WTC11 (cell line): ENCODE data around the gene FAM227B. TPM values are rescaled to one million over a fixed set of nuclear protein-coding genes. Genes with fewer than 3 reads are reported as not detected.
"Not testable (repeated sequence)": the region's sequence is repeated elsewhere in the genome, so short reads cannot be mapped to it uniquely, and the experiment has no call there.

Experiments
- ATAC-seq: fragments of 200-7000 bp; cut with Tn5 transposase; 2 replicates; pipeline ENCODE4 v1.10.0; 2021; ENCODE audit warnings: mild to moderate bottlenecking, moderate library complexity
- CTCF ChIA-PET: fragments of 300-600 bp; sonication (Branson Sonifier 250); formaldehyde crosslinking; loops from one replicate; lab custom pipeline; 2021; ENCODE audit warnings: antibody characterized with exemption; lab: Charles Lee
- POLR2A ChIA-PET: fragments of 350-600 bp; sonication (Branson Sonifier 250); formaldehyde crosslinking; loops from one replicate; lab custom pipeline; 2021; ENCODE audit warnings: antibody characterized with exemption; lab: Charles Lee
- DNase-seq: peaks from one replicate; pipeline ENCODE4 v3.0.0; 2021; ENCODE audit warnings: low spot score
- H3K27ac Mint-ChIP-seq: 2 replicates; pipeline ENCODE4 v1.8.0; 2021; ENCODE audit warnings: mixed read lengths
- H3K27me3 Mint-ChIP-seq: 2 replicates; pipeline ENCODE4 v1.8.0; 2021; ENCODE audit warnings: low read depth, mild to moderate bottlenecking, moderate library complexity, mixed read lengths
- H3K36me3 Mint-ChIP-seq: 2 replicates; pipeline ENCODE4 v1.8.0; 2021; ENCODE audit warnings: mixed read lengths
- H3K4me1 Mint-ChIP-seq: 2 replicates; pipeline ENCODE4 v1.8.0; 2022; ENCODE audit warnings: mixed read lengths
- H3K4me3 Mint-ChIP-seq: 2 replicates; pipeline ENCODE4 v1.8.0; 2021; ENCODE audit warnings: mild to moderate bottlenecking, moderate library complexity, mixed read lengths
- H3K9me3 Mint-ChIP-seq: 2 replicates; pipeline ENCODE4 v1.8.0; 2021; ENCODE audit warnings: mixed read lengths
- FOXJ3 ChIP-seq: sonication (generic); formaldehyde crosslinking; IDR thresholded peaks from 2 replicates; pipeline ENCODE4 v1.9.0; 2021; ENCODE audit warnings: missing genetic modification reagents, mild to moderate bottlenecking, borderline replicate concordance
- JUN ChIP-seq: sonication (generic); formaldehyde crosslinking; IDR thresholded peaks from 2 replicates; pipeline ENCODE4 v1.8.0; 2023; ENCODE audit warnings: mild to moderate bottlenecking, missing genetic modification reagents
- NFYB ChIP-seq: sonication (generic); formaldehyde crosslinking; conservative IDR thresholded peaks from 2 replicates; pipeline ENCODE4 v1.8.0; 2022; ENCODE audit warnings: low read depth, missing genetic modification reagents
- SMAD3 ChIP-seq: sonication (generic); formaldehyde crosslinking; IDR thresholded peaks from 2 replicates; pipeline ENCODE4 v1.8.0; 2022; ENCODE audit warnings: missing genetic modification reagents, mild to moderate bottlenecking, borderline replicate concordance
- ZNF219 ChIP-seq: sonication (generic); formaldehyde crosslinking; IDR thresholded peaks from 2 replicates; pipeline ENCODE4 v1.8.0; 2023; ENCODE audit warnings: missing genetic modification reagents, mild to moderate bottlenecking, borderline replicate concordance
- total RNA-seq: library from RNA; stranded (reverse); gene quantifications from 3 replicates; pipeline ENCODE4 v1.2.3, GENCODE V29; 2021
- TF ChIP-seq, protein P1 (sequence below): fragments of 250-450 bp; sonication (Bioruptor Pico); IDR thresholded peaks from 2 replicates; pipeline ENCODE4 v1.9.0; 2021; ENCODE audit warnings: mild to moderate bottlenecking
- TF ChIP-seq, protein P2 (sequence below): fragments of 250-450 bp; sonication (Bioruptor Pico); IDR thresholded peaks from 2 replicates; pipeline ENCODE4 v1.9.0; 2021; ENCODE audit warnings: mild to moderate bottlenecking
- TF ChIP-seq, protein P3 (sequence below): sonication (generic); formaldehyde crosslinking; IDR thresholded peaks from 2 replicates; pipeline ENCODE4 v1.8.1; 2023; ENCODE audit warnings: mild to moderate bottlenecking, missing genetic modification reagents
- TF ChIP-seq, protein P4 (sequence below): sonication (generic); formaldehyde crosslinking; IDR thresholded peaks from 2 replicates; pipeline ENCODE4 v1.8.1; 2023; ENCODE audit warnings: mild to moderate bottlenecking, moderate library complexity, missing genetic modification reagents
- TF ChIP-seq, protein P5 (sequence below): fragments of 250-450 bp; sonication (Bioruptor Pico); IDR thresholded peaks from 2 replicates; pipeline ENCODE4 v1.8.0; 2021; ENCODE audit warnings: mild to moderate bottlenecking
- TF ChIP-seq, protein P6 (sequence below): sonication (generic); formaldehyde crosslinking; IDR thresholded peaks from 2 replicates; pipeline ENCODE4 v1.8.1; 2022; ENCODE audit warnings: mild to moderate bottlenecking, moderate library complexity, missing genetic modification reagents
- TF ChIP-seq, protein P7 (sequence below): fragments of 250-450 bp; sonication (Bioruptor Pico); IDR thresholded peaks from 2 replicates; pipeline ENCODE4 v1.9.0; 2021; ENCODE audit warnings: mild to moderate bottlenecking, borderline replicate concordance
- TF ChIP-seq, protein P8 (sequence below): sonication (generic); formaldehyde crosslinking; IDR thresholded peaks from 2 replicates; pipeline ENCODE4 v1.8.0; 2022; ENCODE audit warnings: mild to moderate bottlenecking, missing genetic modification reagents

FAM227B gene
- total RNA-seq, 1 experiment from 2014 or later: 6.8 TPM

DNA sequence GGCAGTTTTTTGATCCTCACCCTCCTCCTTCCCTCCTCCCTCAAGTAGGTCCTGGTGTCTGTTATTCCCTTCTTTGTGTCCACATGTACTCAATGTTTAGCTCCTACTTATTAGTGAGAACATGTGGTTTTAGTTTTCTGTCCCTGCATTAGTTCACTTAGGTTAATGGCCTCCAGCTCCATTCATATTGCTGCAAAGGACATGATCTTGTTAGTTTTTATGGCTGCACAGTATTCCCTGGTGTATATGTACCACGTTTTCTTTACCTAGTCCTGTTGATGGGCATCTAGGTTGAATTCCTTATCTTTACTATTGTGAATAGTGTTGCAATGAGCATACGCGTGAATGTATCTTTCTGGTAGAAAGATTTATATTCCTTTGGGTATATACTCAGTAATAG lies 259.2 kb downstream of the FAM227B start:
- Mint-ChIP-seq H3K9me3 (no peaks in the 10 kb centered on the region), H3K4me1 (peaks cover 5% of the 10 kb centered on the region; the same call in 1 of the 2 replicates), H3K27ac (no peak overlapping the region), H3K36me3 (0 out of 2 replicates have a peak, but pooled peaks cover 2% of the 10 kb centered on the region), H3K4me3 (no peak overlapping the region)
- no peak for ATAC-seq
- DNase-seq: no peak
- POLR2A ChIA-PET: no interaction called here
- TF ChIP-seq, protein P1, sequence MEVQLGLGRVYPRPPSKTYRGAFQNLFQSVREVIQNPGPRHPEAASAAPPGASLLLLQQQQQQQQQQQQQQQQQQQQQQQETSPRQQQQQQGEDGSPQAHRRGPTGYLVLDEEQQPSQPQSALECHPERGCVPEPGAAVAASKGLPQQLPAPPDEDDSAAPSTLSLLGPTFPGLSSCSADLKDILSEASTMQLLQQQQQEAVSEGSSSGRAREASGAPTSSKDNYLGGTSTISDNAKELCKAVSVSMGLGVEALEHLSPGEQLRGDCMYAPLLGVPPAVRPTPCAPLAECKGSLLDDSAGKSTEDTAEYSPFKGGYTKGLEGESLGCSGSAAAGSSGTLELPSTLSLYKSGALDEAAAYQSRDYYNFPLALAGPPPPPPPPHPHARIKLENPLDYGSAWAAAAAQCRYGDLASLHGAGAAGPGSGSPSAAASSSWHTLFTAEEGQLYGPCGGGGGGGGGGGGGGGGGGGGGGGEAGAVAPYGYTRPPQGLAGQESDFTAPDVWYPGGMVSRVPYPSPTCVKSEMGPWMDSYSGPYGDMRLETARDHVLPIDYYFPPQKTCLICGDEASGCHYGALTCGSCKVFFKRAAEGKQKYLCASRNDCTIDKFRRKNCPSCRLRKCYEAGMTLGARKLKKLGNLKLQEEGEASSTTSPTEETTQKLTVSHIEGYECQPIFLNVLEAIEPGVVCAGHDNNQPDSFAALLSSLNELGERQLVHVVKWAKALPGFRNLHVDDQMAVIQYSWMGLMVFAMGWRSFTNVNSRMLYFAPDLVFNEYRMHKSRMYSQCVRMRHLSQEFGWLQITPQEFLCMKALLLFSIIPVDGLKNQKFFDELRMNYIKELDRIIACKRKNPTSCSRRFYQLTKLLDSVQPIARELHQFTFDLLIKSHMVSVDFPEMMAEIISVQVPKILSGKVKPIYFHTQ (CRISPR knock-in tag): no peak
- TF ChIP-seq JUN (CRISPR knock-in tag): no peak
- TF ChIP-seq, protein P2, sequence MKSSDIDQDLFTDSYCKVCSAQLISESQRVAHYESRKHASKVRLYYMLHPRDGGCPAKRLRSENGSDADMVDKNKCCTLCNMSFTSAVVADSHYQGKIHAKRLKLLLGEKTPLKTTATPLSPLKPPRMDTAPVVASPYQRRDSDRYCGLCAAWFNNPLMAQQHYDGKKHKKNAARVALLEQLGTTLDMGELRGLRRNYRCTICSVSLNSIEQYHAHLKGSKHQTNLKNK (CRISPR knock-in tag): no peak
- TF ChIP-seq, protein P3, sequence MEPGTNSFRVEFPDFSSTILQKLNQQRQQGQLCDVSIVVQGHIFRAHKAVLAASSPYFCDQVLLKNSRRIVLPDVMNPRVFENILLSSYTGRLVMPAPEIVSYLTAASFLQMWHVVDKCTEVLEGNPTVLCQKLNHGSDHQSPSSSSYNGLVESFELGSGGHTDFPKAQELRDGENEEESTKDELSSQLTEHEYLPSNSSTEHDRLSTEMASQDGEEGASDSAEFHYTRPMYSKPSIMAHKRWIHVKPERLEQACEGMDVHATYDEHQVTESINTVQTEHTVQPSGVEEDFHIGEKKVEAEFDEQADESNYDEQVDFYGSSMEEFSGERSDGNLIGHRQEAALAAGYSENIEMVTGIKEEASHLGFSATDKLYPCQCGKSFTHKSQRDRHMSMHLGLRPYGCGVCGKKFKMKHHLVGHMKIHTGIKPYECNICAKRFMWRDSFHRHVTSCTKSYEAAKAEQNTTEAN (CRISPR knock-in tag): no peak
- TF ChIP-seq, all 79 proteins: peak for 0
- CTCF ChIA-PET: interaction anchor here (0.6 kb wide), 1 partner anchor 183 kb away, joined by 3 read pairs; no protein-coding TSS in a partner anchor
- H3K27me3 Mint-ChIP-seq: no peaks in the 10 kb centered on the region

DNA sequence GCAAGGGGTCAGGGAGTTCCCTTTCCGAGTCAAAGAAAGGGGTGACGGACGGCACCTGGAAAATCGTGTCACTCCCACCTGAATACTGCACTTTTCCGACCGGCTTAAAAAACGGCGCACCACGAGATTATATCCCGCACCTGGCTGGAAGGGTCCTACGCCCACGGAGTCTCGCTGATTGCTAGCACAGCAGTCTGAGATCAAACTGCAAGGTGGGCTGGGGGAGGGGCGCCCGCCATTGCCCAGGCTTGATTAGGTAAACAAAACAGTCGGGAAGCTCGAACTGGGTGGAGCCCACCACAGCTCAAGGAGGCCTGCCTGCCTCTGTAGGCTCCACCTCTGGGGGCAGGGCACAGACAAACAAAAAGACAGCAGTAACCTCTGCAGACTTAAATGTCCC lies 266.2 kb downstream of the FAM227B start:
- H3K4me1 Mint-ChIP-seq, ATAC-seq, H3K27me3 Mint-ChIP-seq, H3K4me3 Mint-ChIP-seq, POLR2A ChIA-PET, H3K27ac Mint-ChIP-seq, CTCF ChIA-PET: not testable (repeated sequence)
- Mint-ChIP-seq H3K9me3 (peaks cover 23% of the 10 kb centered on the region), H3K36me3 (peaks cover 19% of the 10 kb centered on the region)
- DNase-seq: peak; percentile 42

DNA sequence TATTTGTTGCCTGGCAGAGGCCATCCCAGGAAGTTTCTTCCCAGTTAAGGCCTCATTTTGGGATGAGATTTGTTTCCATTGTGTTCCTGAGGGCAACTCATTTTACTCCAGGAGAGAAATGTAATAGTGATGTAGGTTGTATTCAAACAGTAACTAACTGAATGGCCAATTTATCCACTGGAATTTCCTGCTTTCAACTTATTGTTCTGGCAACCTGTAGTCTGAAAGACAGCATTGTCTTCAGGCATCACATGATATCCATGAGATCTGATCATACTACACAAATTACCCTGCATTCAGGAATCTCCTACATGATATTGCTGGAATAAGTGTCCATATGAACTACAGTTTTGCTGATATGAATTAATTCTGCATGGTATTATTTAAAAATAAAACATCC lies 277.1 kb downstream of the FAM227B start:
- no peak overlapping the region for H3K4me3 Mint-ChIP-seq
- peaks cover 24% of the 10 kb centered on the region for H3K36me3 Mint-ChIP-seq
- no peak for DNase-seq
- ChIA-PET POLR2A (no interaction called here), CTCF (interaction anchor here (0.6 to 1.0 kb wide), 2 partner anchors 21 to 79 kb away, joined by 3 read pairs; partner anchors contain the start of gene FGF7)
- peaks cover 21% of the 10 kb centered on the region for H3K9me3 Mint-ChIP-seq
- H3K27ac Mint-ChIP-seq: peak overlapping the region; percentile 39
- ATAC-seq: no peak
- TF ChIP-seq, protein P4, sequence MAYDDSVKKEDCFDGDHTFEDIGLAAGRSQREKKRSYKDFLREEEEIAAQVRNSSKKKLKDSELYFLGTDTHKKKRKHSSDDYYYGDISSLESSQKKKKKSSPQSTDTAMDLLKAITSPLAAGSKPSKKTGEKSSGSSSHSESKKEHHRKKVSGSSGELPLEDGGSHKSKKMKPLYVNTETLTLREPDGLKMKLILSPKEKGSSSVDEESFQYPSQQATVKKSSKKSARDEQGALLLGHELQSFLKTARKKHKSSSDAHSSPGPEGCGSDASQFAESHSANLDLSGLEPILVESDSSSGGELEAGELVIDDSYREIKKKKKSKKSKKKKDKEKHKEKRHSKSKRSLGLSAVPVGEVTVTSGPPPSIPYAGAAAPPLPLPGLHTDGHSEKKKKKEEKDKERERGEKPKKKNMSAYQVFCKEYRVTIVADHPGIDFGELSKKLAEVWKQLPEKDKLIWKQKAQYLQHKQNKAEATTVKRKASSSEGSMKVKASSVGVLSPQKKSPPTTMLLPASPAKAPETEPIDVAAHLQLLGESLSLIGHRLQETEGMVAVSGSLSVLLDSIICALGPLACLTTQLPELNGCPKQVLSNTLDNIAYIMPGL (CRISPR knock-in tag): no peak
- no peak for TF ChIP-seq NFYB
- TF ChIP-seq ZNF219 (CRISPR knock-in tag): no peak
- H3K4me1 Mint-ChIP-seq: peaks cover 30% of the 10 kb centered on the region
- no peaks in the 10 kb centered on the region for H3K27me3 Mint-ChIP-seq

DNA sequence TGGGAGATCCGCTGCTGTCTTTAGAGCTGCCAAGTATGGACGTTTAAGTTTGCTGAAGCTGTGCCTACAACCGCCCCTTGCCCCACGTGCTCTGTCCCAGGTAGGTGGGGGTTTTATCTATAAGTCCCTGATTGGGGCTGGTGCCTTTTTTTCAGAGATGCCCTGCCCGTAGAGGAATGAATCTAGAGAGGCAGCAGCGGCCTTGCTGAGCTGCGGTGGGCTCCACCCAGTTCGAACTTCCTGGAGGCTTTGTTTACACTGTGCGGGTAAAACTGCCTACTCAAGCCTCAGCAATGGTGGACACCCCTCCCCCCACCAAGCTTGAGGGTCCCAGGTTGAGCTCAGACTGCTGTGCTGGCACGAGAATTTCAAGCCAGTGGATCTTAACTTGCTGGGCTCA lies 281.0 kb downstream of the FAM227B start:
- H3K4me3 Mint-ChIP-seq: no peak overlapping the region
- peak; percentile 36 for ATAC-seq
- no peak overlapping the region; the same call in 1 of the 2 replicates for H3K27ac Mint-ChIP-seq
- peaks cover 27% of the 10 kb centered on the region for H3K4me1 Mint-ChIP-seq
- POLR2A ChIA-PET: no interaction called here
- no peaks in the 10 kb centered on the region for H3K27me3 Mint-ChIP-seq
- peaks cover 32% of the 10 kb centered on the region for H3K9me3 Mint-ChIP-seq
- CTCF ChIA-PET: no interaction called here
- DNase-seq: peak; percentile 18
- peaks cover 29% of the 10 kb centered on the region for H3K36me3 Mint-ChIP-seq
- TF ChIP-seq, protein P5, sequence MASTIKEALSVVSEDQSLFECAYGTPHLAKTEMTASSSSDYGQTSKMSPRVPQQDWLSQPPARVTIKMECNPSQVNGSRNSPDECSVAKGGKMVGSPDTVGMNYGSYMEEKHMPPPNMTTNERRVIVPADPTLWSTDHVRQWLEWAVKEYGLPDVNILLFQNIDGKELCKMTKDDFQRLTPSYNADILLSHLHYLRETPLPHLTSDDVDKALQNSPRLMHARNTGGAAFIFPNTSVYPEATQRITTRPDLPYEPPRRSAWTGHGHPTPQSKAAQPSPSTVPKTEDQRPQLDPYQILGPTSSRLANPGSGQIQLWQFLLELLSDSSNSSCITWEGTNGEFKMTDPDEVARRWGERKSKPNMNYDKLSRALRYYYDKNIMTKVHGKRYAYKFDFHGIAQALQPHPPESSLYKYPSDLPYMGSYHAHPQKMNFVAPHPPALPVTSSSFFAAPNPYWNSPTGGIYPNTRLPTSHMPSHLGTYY: no peak
- TF ChIP-seq FOXJ3 (no peak), SMAD3 (CRISPR knock-in tag) (no peak)
- TF ChIP-seq, protein P6, sequence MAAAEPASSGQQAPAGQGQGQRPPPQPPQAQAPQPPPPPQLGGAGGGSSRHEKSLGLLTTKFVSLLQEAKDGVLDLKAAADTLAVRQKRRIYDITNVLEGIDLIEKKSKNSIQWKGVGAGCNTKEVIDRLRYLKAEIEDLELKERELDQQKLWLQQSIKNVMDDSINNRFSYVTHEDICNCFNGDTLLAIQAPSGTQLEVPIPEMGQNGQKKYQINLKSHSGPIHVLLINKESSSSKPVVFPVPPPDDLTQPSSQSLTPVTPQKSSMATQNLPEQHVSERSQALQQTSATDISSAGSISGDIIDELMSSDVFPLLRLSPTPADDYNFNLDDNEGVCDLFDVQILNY (CRISPR knock-in tag): no peak
- TF ChIP-seq, protein P7, sequence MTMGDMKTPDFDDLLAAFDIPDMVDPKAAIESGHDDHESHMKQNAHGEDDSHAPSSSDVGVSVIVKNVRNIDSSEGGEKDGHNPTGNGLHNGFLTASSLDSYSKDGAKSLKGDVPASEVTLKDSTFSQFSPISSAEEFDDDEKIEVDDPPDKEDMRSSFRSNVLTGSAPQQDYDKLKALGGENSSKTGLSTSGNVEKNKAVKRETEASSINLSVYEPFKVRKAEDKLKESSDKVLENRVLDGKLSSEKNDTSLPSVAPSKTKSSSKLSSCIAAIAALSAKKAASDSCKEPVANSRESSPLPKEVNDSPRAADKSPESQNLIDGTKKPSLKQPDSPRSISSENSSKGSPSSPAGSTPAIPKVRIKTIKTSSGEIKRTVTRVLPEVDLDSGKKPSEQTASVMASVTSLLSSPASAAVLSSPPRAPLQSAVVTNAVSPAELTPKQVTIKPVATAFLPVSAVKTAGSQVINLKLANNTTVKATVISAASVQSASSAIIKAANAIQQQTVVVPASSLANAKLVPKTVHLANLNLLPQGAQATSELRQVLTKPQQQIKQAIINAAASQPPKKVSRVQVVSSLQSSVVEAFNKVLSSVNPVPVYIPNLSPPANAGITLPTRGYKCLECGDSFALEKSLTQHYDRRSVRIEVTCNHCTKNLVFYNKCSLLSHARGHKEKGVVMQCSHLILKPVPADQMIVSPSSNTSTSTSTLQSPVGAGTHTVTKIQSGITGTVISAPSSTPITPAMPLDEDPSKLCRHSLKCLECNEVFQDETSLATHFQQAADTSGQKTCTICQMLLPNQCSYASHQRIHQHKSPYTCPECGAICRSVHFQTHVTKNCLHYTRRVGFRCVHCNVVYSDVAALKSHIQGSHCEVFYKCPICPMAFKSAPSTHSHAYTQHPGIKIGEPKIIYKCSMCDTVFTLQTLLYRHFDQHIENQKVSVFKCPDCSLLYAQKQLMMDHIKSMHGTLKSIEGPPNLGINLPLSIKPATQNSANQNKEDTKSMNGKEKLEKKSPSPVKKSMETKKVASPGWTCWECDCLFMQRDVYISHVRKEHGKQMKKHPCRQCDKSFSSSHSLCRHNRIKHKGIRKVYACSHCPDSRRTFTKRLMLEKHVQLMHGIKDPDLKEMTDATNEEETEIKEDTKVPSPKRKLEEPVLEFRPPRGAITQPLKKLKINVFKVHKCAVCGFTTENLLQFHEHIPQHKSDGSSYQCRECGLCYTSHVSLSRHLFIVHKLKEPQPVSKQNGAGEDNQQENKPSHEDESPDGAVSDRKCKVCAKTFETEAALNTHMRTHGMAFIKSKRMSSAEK: no peak
- TF ChIP-seq, protein P8, sequence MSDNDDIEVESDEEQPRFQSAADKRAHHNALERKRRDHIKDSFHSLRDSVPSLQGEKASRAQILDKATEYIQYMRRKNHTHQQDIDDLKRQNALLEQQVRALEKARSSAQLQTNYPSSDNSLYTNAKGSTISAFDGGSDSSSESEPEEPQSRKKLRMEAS (CRISPR knock-in tag): no peak
